Smooth muscle cell (in vitro differentiated cells): ENCODE results near the gene TMEM131L. TPM values are rescaled to one million over a fixed set of nuclear protein-coding genes. Genes with fewer than 3 reads are reported as not detected.

ENCODE experiments used
- DNase-seq: peaks from one replicate; lab custom pipeline; 2025; ENCODE audit not compliant: unreplicated experiment; lab: John Stamatoyannopoulos, UW
- H2AFZ ChIP-seq: fragments of 200-600 bp; sonication (generic); 2 replicates; pipeline ENCODE4 v1.6.0; 2016; ENCODE audit warnings: antibody characterized with exemption, low read depth, mild to moderate bottlenecking
- H3F3A ChIP-seq: fragments of 200-600 bp; sonication (generic); 2 replicates; pipeline ENCODE4 v1.6.0; 2017; ENCODE audit warnings: antibody characterized with exemption, low read depth
- H3K27ac ChIP-seq: fragments of 200-600 bp; sonication (generic); 2 replicates; pipeline ENCODE4 v1.5.1; 2016; ENCODE audit warnings: low read depth, mild to moderate bottlenecking
- H3K27me3 ChIP-seq: fragments of 200-600 bp; sonication (generic); 2 replicates; pipeline ENCODE4 v1.6.1; 2016; ENCODE audit warnings: low read depth, mild to moderate bottlenecking
- H3K36me3 ChIP-seq: fragments of 200-600 bp; sonication (generic); 2 replicates; pipeline ENCODE4 v1.5.1; 2016; ENCODE audit warnings: low read depth
- H3K4me1 ChIP-seq: fragments of 200-600 bp; sonication (generic); 2 replicates; pipeline ENCODE4 v1.5.1; 2016; ENCODE audit warnings: low read depth
- H3K4me2 ChIP-seq: fragments of 200-600 bp; sonication (generic); 2 replicates; pipeline ENCODE4 v1.6.0; 2016; ENCODE audit warnings: mild to moderate bottlenecking
- H3K4me3 ChIP-seq: fragments of 200-600 bp; sonication (generic); 2 replicates; pipeline ENCODE4 v1.5.1; 2016; ENCODE audit warnings: mild to moderate bottlenecking
- H3K79me2 ChIP-seq: fragments of 200-600 bp; sonication (generic); 2 replicates; pipeline ENCODE4 v1.6.0; 2016; ENCODE audit warnings: low read depth, mild to moderate bottlenecking
- H3K9ac ChIP-seq: fragments of 200-600 bp; sonication (generic); 2 replicates; pipeline ENCODE4 v1.6.0; 2016; ENCODE audit warnings: low read depth
- H3K9me3 ChIP-seq: fragments of 200-600 bp; sonication (generic); replicated peaks from 2 replicates; pipeline ENCODE4 v1.5.1; 2016; ENCODE audit warnings: low read depth
- H4K20me1 ChIP-seq: fragments of 200-600 bp; sonication (generic); 2 replicates; pipeline ENCODE4 v1.6.0; 2016; ENCODE audit warnings: low read depth
- WGBS: methylation state at CpG from one replicate; pipeline ENCODE4 v1.1.7; 2016; ENCODE audit warnings: low lambda C conversion rate; 5-methylcytosine and 5-hydroxymethylcytosine counted together
- polyA plus RNA-seq: library from polyadenylated mRNA; unstranded; fragments of >200 nt; fragmentation: Nextera tagmentation; extraction: Ambion mirVana; gene quantifications from 2 replicates; pipeline ENCODE4 v1.2.1, GENCODE V29; 2016
- total RNA-seq: library from RNA; depleted of rRNA; stranded (reverse); fragments of >200 nt; gene quantifications from 2 replicates; pipeline ENCODE4 v1.2.3, GENCODE V29; 2014
- TF ChIP-seq, protein P1 (sequence below): fragments of 200-600 bp; sonication (generic); IDR thresholded peaks from 2 replicates; pipeline ENCODE4 v1.5.1; 2017; ENCODE audit warnings: borderline replicate concordance, mild to moderate bottlenecking, antibody characterized with exemption; ENCODE audit not compliant: insufficient read depth, poor library complexity, severe bottlenecking

The TMEM131L gene
- total and polyA plus RNA-seq, 2 experiments from 2014 or later, result 4.3 to 6.7 TPM

DNA sequence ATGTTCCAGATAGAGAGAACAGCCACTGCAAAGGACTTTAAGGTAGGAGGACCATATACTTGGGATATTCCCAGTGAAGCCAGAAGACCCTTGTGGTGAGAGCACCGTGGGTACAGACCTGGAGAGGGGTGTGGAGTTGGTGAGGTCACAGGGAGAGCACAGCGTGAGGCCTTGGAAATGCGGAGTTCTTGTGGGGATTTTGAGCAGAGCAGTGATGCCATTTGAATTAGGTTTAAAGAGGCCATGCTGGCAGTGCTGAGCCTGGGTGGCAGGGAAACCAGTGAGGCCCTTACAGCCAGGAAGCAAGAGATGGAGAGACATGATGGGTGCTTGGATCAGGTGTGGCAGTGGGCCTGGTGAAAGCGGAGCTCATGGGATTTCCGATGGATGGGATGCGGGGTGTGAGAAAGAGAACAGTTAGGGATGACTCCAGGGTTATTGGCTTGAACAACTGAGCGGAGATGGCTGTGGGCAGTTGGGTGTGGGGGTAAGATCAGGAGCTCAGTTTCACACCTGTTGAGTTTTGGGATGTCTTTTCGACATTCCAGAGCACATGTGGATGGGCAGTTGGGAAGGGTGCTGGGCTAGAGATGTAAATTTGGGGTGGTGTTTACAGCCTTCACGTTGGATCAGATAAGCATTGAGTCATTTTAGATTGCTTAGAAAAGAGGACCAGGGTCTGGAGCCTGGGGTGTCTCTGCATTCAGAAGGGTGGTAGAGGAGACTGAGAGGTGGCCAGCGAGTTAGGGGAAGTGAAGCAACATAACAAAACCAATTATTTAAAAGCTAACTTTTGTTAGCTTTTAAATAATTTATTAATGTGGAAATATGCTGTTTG lies 68.9 kb downstream of the TMEM131L start:
- TF ChIP-seq, protein P1, sequence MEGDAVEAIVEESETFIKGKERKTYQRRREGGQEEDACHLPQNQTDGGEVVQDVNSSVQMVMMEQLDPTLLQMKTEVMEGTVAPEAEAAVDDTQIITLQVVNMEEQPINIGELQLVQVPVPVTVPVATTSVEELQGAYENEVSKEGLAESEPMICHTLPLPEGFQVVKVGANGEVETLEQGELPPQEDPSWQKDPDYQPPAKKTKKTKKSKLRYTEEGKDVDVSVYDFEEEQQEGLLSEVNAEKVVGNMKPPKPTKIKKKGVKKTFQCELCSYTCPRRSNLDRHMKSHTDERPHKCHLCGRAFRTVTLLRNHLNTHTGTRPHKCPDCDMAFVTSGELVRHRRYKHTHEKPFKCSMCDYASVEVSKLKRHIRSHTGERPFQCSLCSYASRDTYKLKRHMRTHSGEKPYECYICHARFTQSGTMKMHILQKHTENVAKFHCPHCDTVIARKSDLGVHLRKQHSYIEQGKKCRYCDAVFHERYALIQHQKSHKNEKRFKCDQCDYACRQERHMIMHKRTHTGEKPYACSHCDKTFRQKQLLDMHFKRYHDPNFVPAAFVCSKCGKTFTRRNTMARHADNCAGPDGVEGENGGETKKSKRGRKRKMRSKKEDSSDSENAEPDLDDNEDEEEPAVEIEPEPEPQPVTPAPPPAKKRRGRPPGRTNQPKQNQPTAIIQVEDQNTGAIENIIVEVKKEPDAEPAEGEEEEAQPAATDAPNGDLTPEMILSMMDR, result no peak
- no peak overlapping the region for H3K4me2 ChIP-seq

DNA sequence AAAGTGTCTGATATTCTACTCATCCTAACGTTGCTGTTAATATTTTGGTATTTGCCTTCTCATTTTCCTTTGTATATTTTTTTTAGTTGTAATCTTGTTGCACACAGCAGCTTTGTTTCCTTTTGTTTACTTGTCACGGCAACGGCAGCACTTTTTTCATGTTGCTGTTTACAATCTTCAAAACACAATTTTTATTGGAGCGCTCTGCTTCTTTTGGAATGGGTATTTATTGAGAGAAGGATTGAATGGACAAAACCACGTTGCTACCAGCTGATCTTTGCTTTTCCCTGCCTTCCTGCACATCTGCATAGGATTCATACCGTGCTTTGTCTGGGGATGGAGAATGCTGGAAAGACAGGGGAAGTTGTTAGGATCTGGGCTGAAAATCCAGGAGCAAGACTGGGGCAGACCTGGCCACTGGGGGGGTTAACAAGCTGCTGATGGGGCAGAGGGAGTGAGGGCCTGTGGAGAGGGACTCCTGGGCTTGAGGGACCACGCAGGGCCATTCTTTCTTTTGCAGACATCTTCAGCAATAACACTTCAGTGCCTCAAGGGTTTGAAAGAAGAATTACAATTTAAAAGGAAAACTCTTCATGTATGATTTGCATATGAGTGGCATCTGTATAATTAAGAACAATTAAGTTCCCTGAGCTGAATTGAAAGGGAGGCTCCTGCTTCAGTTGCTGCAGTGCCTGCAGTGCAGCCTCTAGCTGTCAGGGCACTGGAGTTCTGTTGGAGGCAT lies 69.8 kb downstream of the TMEM131L start:
- TF ChIP-seq, protein P1, result no peak
- Histone ChIP-seq H3K4me1 (peaks cover 10% of the 10 kb centered on the region), H3K4me3 (no peak overlapping the region), H3K4me2 (no peak overlapping the region), H3F3A (no peaks in the 10 kb centered on the region), H3K9ac (no peak overlapping the region), H3K9me3 (no peaks in the 10 kb centered on the region), H3K79me2 (no peaks in the 10 kb centered on the region), H3K27me3 (no peaks in the 10 kb centered on the region), H2AFZ (no peak overlapping the region), H4K20me1 (peaks cover under 1% of the 10 kb centered on the region), H3K36me3 (no peaks in the 10 kb centered on the region), H3K27ac (no peak overlapping the region)
- 44% methylated on average over 7 of the region's 7 CpGs for WGBS
- DNase-seq, result no peak

More for the DNA sequence above, 68.9 kb downstream of the TMEM131L start:
- Histone ChIP-seq H3K79me2 (no peaks in the 10 kb centered on the region), H4K20me1 (peaks cover 6% of the 10 kb centered on the region), H3K9ac (no peak overlapping the region), H3K27me3 (no peaks in the 10 kb centered on the region), H3K27ac (no peak overlapping the region), H3K9me3 (no peaks in the 10 kb centered on the region), H3K4me3 (no peak overlapping the region), H3F3A (no peaks in the 10 kb centered on the region), H3K4me1 (peaks cover 10% of the 10 kb centered on the region), H2AFZ (no peak overlapping the region), H3K36me3 (no peaks in the 10 kb centered on the region)
- no peak for DNase-seq
- WGBS, result 78% methylated on average over 10 of the region's 10 CpGs

DNA sequence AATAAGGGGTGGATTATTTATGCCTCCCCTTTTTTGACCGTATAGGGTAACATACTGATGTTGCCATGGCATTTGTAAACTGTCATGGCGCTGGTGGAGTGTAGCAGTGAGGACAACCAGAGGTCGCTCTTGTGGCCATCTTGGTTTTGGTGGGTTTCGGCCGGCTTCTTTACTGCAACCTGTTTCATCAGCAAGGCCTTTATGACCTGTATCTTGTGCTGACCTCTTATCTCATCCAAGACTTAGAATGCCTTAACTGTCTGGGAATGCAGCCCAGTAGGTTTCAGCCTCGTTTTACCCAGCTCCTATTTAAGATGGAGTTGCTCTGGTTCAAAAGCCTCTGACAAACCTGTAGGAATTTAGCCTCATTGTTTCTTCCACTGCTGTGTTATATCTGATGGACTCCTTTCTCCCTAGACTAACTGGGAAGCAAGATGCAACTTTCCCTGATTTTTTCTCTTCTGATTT lies 71.4 kb downstream of the TMEM131L start:
- Histone ChIP-seq H3F3A (peaks cover 4% of the 10 kb centered on the region), H3K36me3 (no peaks in the 10 kb centered on the region), H3K4me3 (no peak overlapping the region), H2AFZ (no peak overlapping the region), H3K4me1 (peaks cover 10% of the 10 kb centered on the region), H3K9me3 (no peaks in the 10 kb centered on the region), H3K79me2 (no peaks in the 10 kb centered on the region), H3K4me2 (no peak overlapping the region), H3K27me3 (no peaks in the 10 kb centered on the region), H3K9ac (no peak overlapping the region), H3K27ac (no peak overlapping the region), H4K20me1 (peaks cover 4% of the 10 kb centered on the region)
- TF ChIP-seq, protein P1, result no peak
- no peak for DNase-seq
- 76% methylated on average over 6 of the region's 6 CpGs for WGBS
